ENCODE data around the gene FOXK2. TPM values are rescaled to one million over a fixed set of nuclear protein-coding genes. Genes with fewer than 3 reads are reported as not detected.

The FOXK2 gene
- polyA plus RNA-seq, 2 of the 4 experiments (the other 2 are of a cell fraction), result 34.8 to 39.2 TPM

DNA sequence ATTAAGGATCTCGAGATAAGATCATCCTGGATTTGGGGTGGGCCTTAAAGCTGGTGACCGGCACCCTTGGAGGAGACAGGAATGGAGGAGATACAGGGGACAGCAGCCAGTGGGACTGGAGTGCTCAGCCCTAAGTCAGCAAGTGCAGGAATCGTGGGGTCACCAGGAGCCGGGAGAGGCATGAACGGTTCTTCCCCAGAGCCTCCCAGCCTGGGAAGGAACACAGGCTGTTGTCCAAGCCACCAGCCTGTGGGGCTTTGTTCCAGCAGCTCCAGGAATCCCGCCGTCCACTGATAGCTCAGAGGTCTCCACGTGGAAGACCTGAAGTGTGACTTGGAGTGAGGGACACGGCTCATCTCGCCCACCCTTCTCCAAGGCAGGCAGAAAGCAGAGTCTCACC, 131.2 kb downstream of the FOXK2 start:
- POLR2A ChIA-PET, result no interaction called here
- 82% methylated on average over 10 of the region's 10 CpGs for WGBS (ENCODE audit: missing lambda C conversion rate)
- FAIRE-seq (no peak), DNase-seq (ENCODE audit: low read depth in 1 of 2, low spot score in 1 of 2) (no peak), ATAC-seq (no peak)
- H3K4me3 ChIP-seq, result no peak overlapping the region
- H3K4me1 ChIP-seq, result peaks cover 27% of the 10 kb centered on the region
- TF ChIP-seq, protein P1, sequence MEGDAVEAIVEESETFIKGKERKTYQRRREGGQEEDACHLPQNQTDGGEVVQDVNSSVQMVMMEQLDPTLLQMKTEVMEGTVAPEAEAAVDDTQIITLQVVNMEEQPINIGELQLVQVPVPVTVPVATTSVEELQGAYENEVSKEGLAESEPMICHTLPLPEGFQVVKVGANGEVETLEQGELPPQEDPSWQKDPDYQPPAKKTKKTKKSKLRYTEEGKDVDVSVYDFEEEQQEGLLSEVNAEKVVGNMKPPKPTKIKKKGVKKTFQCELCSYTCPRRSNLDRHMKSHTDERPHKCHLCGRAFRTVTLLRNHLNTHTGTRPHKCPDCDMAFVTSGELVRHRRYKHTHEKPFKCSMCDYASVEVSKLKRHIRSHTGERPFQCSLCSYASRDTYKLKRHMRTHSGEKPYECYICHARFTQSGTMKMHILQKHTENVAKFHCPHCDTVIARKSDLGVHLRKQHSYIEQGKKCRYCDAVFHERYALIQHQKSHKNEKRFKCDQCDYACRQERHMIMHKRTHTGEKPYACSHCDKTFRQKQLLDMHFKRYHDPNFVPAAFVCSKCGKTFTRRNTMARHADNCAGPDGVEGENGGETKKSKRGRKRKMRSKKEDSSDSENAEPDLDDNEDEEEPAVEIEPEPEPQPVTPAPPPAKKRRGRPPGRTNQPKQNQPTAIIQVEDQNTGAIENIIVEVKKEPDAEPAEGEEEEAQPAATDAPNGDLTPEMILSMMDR (IDR thresholded peaks at IDR 0.05), result no peak
- TF ChIP-seq EHF (CRISPR knock-in tag; IDR thresholded peaks at IDR 0.05), result no peak
- TF ChIP-seq EP300 (IDR thresholded peaks at IDR 0.05), result no peak
- no peaks in the 10 kb centered on the region for H3K9me3 ChIP-seq
- H3K27ac ChIP-seq, result no peak overlapping the region
- H3K4me2 ChIP-seq, result no peak overlapping the region
- CTCF ChIA-PET, result interaction anchor here (1.2 to 1.4 kb wide), 3 partner anchors 11 to 18 kb away, joined by 3 to 5 read pairs (median 4); no protein-coding TSS in a partner anchor

DNA sequence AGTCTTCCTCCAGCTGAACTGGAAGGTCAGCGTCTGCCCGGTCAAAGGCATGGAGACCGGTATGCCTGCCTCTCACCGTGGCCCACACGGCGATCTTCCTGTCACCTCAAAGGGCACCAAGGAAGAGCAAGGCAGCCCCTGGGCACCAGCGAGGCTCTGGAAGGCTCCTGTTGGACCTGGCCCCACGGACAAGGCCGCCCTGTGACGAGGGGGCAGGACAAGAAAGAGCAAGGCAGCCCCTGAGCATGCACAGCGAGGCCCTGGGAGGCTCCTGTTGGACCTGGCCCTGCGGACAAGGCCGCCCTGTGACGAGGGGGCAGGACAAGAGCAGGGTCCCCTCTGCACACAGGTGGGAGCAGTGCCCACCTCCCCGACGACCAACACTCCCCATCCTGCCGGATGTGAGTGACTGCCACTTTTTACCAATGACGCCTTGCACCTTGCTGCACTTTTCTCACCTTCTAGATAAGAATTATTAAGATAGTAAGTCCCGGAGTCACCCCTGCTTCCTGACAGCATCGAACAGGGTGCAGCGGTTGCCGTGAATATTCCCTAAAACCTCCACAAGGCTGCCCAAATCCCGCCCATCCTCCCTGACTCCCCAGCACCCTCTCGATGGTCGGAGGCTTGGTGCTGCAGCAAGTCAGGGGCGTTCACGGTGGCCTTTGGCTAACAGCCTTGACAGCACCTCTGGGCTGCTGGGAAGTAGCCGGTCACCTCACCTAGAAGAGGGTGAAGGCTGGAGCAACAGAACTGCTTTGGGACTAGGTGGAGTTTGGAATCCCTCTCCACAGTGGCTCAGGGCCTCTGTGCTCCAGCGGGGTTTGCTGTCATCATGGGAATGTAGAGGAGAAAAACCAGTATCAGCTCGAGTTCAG, 134.4 kb downstream of the FOXK2 start:
- no peak for FAIRE-seq
- ChIA-PET POLR2A (no interaction called here), CTCF (interaction anchor here (1.6 to 19.3 kb wide), 3 partner anchors 14 to 121 kb away, joined by 5 to 450 read pairs (median 72); no protein-coding TSS in a partner anchor)
- TF ChIP-seq GATA3 (IDR thresholded peaks at IDR 0.05; ENCODE audit: borderline replicate concordance), result no peak
- TF ChIP-seq EP300 (IDR thresholded peaks at IDR 0.05), result no peak
- no peak for TF ChIP-seq FOSB (CRISPR knock-in tag; IDR thresholded peaks at IDR 0.05)
- no peak for TF ChIP-seq HOXB13 (CRISPR knock-in tag; IDR thresholded peaks at IDR 0.05; ENCODE audit: low read depth)
- TF ChIP-seq ESRRA (IDR thresholded peaks at IDR 0.05; ENCODE audit: borderline replicate concordance, low read length), result no peak
- TF ChIP-seq, protein P2, sequence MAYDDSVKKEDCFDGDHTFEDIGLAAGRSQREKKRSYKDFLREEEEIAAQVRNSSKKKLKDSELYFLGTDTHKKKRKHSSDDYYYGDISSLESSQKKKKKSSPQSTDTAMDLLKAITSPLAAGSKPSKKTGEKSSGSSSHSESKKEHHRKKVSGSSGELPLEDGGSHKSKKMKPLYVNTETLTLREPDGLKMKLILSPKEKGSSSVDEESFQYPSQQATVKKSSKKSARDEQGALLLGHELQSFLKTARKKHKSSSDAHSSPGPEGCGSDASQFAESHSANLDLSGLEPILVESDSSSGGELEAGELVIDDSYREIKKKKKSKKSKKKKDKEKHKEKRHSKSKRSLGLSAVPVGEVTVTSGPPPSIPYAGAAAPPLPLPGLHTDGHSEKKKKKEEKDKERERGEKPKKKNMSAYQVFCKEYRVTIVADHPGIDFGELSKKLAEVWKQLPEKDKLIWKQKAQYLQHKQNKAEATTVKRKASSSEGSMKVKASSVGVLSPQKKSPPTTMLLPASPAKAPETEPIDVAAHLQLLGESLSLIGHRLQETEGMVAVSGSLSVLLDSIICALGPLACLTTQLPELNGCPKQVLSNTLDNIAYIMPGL (CRISPR knock-in tag; IDR thresholded peaks at IDR 0.05; ENCODE audit: borderline replicate concordance), result no peak
- no peak for TF ChIP-seq SMC3 (IDR thresholded peaks at IDR 0.05)
- no peak for TF ChIP-seq RAD21 (conservative IDR thresholded peaks at IDR 0.05 in 1 of 2, IDR thresholded peaks at IDR 0.05 in 1 of 2)
- no peak for TF ChIP-seq MAFK (IDR thresholded peaks at IDR 0.05; ENCODE audit: partially characterized antibody)
- TF ChIP-seq RARB (CRISPR knock-in tag; IDR thresholded peaks at IDR 0.05), result no peak
- TF ChIP-seq CBX8 (IDR thresholded peaks at IDR 0.05), result no peak
- no peak for TF ChIP-seq FOXS1 (CRISPR knock-in tag; IDR thresholded peaks at IDR 0.05)
- TF ChIP-seq SREBF2 (IDR thresholded peaks at IDR 0.05), result no peak
- TF ChIP-seq JUNB (IDR thresholded peaks at IDR 0.05), result no peak
- no peak for TF ChIP-seq KDM5A (IDR thresholded peaks at IDR 0.05)
- no peak for TF ChIP-seq CEBPB (IDR thresholded peaks at IDR 0.05)
- TF ChIP-seq POLR2A (IDR thresholded peaks at IDR 0.05; ENCODE audit: low read length), result no peak; the same call in 1 of the 2 replicates
- no peak for TF ChIP-seq CHD4 (IDR thresholded peaks at IDR 0.05; ENCODE audit: borderline replicate concordance)
- no peak for TF ChIP-seq HOXA7 (CRISPR knock-in tag; IDR thresholded peaks at IDR 0.05)
- no peak for TF ChIP-seq POLR2AphosphoS2 (conservative IDR thresholded peaks at IDR 0.05; ENCODE audit: low read length)
- H3K4me3 ChIP-seq, result no peak overlapping the region
- H3K4me2 ChIP-seq, result no peak overlapping the region
- no peaks in the 10 kb centered on the region for H3K9me3 ChIP-seq
- DNase-seq (ENCODE audit: low read depth in 1 of 2, low spot score in 1 of 2), result no peak
- H3K27ac ChIP-seq, result no peak overlapping the region
- 91% methylated on average over 30 of the region's 30 CpGs for WGBS (ENCODE audit: missing lambda C conversion rate)
- H3K4me1 ChIP-seq, result peaks cover 15% of the 10 kb centered on the region
- no peak for ATAC-seq

Other genes starting within 250 kb of the FOXK2 start
- 130 and 139 TPM in 2 replicates for gene CSNK1D, start 246.0 kb upstream of the FOXK2 start, polyA plus RNA-seq (2011; rRNA removed)
- gene CSNK1D, start 246.0 kb upstream of the FOXK2 start, polyA plus RNA-seq (2017; fragmentation: RNase III; extraction: RNeasy Plus Mini Kit Qiagen cat#74134 plus additional on column Dnase treatment), result 151 to 173 TPM (median 163 TPM) in 3 replicates
- gene CD7, start 202.1 kb upstream of the FOXK2 start, polyA plus RNA-seq (2011; rRNA removed), result not detected in 2 replicates
- not detected in 3 replicates for gene CD7, start 202.1 kb upstream of the FOXK2 start, polyA plus RNA-seq (2017; fragmentation: RNase III; extraction: RNeasy Plus Mini Kit Qiagen cat#74134 plus additional on column Dnase treatment)
- 0.22 and 0.58 TPM in 2 replicates for gene SECTM1, start 186.0 kb upstream of the FOXK2 start, polyA plus RNA-seq (2011; rRNA removed)
- gene SECTM1, start 186.0 kb upstream of the FOXK2 start, polyA plus RNA-seq (2017; fragmentation: RNase III; extraction: RNeasy Plus Mini Kit Qiagen cat#74134 plus additional on column Dnase treatment), result 1.5 to 2.5 TPM (median 2.0 TPM) in 3 replicates
- gene TEX19, start 160.5 kb upstream of the FOXK2 start, polyA plus RNA-seq (2011; rRNA removed), result 0.32 and 0.43 TPM in 2 replicates
- 0.50 to 0.66 TPM (median 0.55 TPM) in 3 replicates for gene TEX19, start 160.5 kb upstream of the FOXK2 start, polyA plus RNA-seq (2017; fragmentation: RNase III; extraction: RNeasy Plus Mini Kit Qiagen cat#74134 plus additional on column Dnase treatment)
- gene UTS2R, start 148.0 kb upstream of the FOXK2 start, polyA plus RNA-seq (2011; rRNA removed), result not detected in 2 replicates
- not detected in 3 replicates for gene UTS2R, start 148.0 kb upstream of the FOXK2 start, polyA plus RNA-seq (2017; fragmentation: RNase III; extraction: RNeasy Plus Mini Kit Qiagen cat#74134 plus additional on column Dnase treatment)
- 18.0 and 18.4 TPM in 2 replicates for gene HEXD, start 101.4 kb upstream of the FOXK2 start, polyA plus RNA-seq (2011; rRNA removed)
- gene HEXD, start 101.4 kb upstream of the FOXK2 start, polyA plus RNA-seq (2017; fragmentation: RNase III; extraction: RNeasy Plus Mini Kit Qiagen cat#74134 plus additional on column Dnase treatment), result 15.9 to 21.4 TPM (median 19.5 TPM) in 3 replicates
- 14.9 and 15.2 TPM in 2 replicates for gene OGFOD3, start 101.1 kb upstream of the FOXK2 start, polyA plus RNA-seq (2011; rRNA removed)
- 19.8 to 21.9 TPM (median 20.8 TPM) in 3 replicates for gene OGFOD3, start 101.1 kb upstream of the FOXK2 start, polyA plus RNA-seq (2017; fragmentation: RNase III; extraction: RNeasy Plus Mini Kit Qiagen cat#74134 plus additional on column Dnase treatment)
- 68.6 and 81.8 TPM in 2 replicates for gene CYBC1, start 69.0 kb upstream of the FOXK2 start, polyA plus RNA-seq (2011; rRNA removed)
- gene CYBC1, start 69.0 kb upstream of the FOXK2 start, polyA plus RNA-seq (2017; fragmentation: RNase III; extraction: RNeasy Plus Mini Kit Qiagen cat#74134 plus additional on column Dnase treatment), result 74.3 to 89.8 TPM (median 86.5 TPM) in 3 replicates
- gene NARF, start 61.0 kb upstream of the FOXK2 start, polyA plus RNA-seq (2011; rRNA removed), result 89.6 and 108 TPM in 2 replicates
- 38.2 to 51.2 TPM (median 45.0 TPM) in 3 replicates for gene NARF, start 61.0 kb upstream of the FOXK2 start, polyA plus RNA-seq (2017; fragmentation: RNase III; extraction: RNeasy Plus Mini Kit Qiagen cat#74134 plus additional on column Dnase treatment)
- gene WDR45B, start 128.7 kb downstream of the FOXK2 start, polyA plus RNA-seq (2011; rRNA removed), result 124 and 138 TPM in 2 replicates
- gene WDR45B, start 128.7 kb downstream of the FOXK2 start, polyA plus RNA-seq (2017; fragmentation: RNase III; extraction: RNeasy Plus Mini Kit Qiagen cat#74134 plus additional on column Dnase treatment), result 88.2 to 94.0 TPM (median 89.6 TPM) in 3 replicates
- 5.6 and 5.8 TPM in 2 replicates for gene RAB40B, start 179.0 kb downstream of the FOXK2 start, polyA plus RNA-seq (2011; rRNA removed)
- gene RAB40B, start 179.0 kb downstream of the FOXK2 start, polyA plus RNA-seq (2017; fragmentation: RNase III; extraction: RNeasy Plus Mini Kit Qiagen cat#74134 plus additional on column Dnase treatment), result 6.1 to 9.9 TPM (median 9.4 TPM) in 3 replicates
- gene FN3KRP, start 197.0 kb downstream of the FOXK2 start, polyA plus RNA-seq (2011; rRNA removed), result 41.1 and 41.7 TPM in 2 replicates
- gene FN3KRP, start 197.0 kb downstream of the FOXK2 start, polyA plus RNA-seq (2017; fragmentation: RNase III; extraction: RNeasy Plus Mini Kit Qiagen cat#74134 plus additional on column Dnase treatment), result 60.2 to 62.8 TPM (median 62.4 TPM) in 3 replicates
- 1.3 and 1.7 TPM in 2 replicates for gene FN3K, start 215.9 kb downstream of the FOXK2 start, polyA plus RNA-seq (2011; rRNA removed)
- gene FN3K, start 215.9 kb downstream of the FOXK2 start, polyA plus RNA-seq (2017; fragmentation: RNase III; extraction: RNeasy Plus Mini Kit Qiagen cat#74134 plus additional on column Dnase treatment), result 7.7 to 13.2 TPM (median 11.9 TPM) in 3 replicates
- gene TBCD, start 232.3 kb downstream of the FOXK2 start, polyA plus RNA-seq (2011; rRNA removed), result 33.5 and 44.7 TPM in 2 replicates
- 47.4 to 51.6 TPM (median 49.1 TPM) in 3 replicates for gene TBCD, start 232.3 kb downstream of the FOXK2 start, polyA plus RNA-seq (2017; fragmentation: RNase III; extraction: RNeasy Plus Mini Kit Qiagen cat#74134 plus additional on column Dnase treatment)